ENCODE results near the gene ADAM22. TPM values are rescaled to one million over a fixed set of nuclear protein-coding genes. Genes with fewer than 3 reads are reported as not detected.

ADAM22 gene
- total RNA-seq, result 0.47 and 1.4 TPM in 2 replicates

GRCh38 chr7:87933953-87934698 is at the start of gene ADAM22:
Gene ADAM22 (plus strand): TSS chr7:87934251. CDS start chr7:87934466, 215 bp downstream.

DNA sequence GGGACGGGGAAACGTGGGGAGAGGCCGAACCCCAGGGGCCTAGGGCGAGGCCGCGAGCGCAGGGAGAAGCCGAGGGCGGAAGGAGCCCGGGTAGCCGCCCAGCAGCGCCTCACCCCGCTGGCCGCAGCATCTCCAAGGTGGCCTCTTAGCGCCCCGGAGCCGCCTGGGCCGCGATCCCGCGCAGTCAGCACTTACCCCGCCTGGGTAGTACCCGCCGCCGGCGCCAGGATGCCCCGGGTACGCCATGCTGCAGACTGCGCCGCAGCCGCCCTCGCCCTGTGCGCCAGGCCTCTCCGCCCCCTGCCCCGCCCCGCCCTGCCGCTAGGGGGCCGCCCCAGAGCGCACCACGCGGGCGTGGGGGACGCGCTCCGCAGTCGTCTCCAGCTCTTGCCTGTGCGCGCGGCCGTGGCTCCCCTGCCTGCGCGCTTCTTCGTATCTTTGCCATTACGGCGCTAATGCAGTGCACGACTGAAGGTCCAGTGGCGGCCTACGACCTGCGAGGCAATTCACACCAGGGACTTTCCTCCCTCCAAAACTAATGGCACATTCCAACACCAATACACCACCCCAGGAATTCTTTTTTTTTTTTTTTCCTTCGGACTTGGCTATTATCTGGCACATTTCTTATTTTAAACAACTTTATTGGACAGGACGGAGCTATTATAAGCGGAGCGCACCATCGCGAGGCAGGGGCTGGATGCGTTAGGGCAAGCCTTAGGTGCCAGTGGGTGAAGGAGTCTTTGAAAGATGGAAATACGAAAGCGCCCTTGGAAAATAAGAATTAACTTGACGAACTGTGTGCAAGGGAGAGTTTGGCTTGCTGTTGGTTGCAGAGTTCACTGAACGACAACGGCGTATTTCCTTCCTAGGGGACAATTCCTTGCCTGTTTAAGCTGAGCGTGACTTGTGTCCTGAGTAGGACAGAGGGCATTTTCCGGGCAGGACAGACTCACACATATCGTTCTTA is 286.0 kb downstream of the ADAM22 start, which contains the start of gene SRI:
TSS of gene SRI (minus strand) at position 258 of the 967 bp plus-strand sequence. CDS start at position 246, 12 bp downstream.

Other genes starting within 250 kb of the ADAM22 start
- 1.7 and 3.9 TPM in 2 replicates for gene SLC25A40, start 57.9 kb upstream of the ADAM22 start, total RNA-seq
- 3.0 and 5.7 TPM in 2 replicates for gene DBF4, start 57.8 kb upstream of the ADAM22 start, total RNA-seq